Prostate gland (tissue), 2 donors: Measurements from ENCODE around the gene KRT2. TPM values are rescaled to one million over a fixed set of nuclear protein-coding genes. Genes with fewer than 3 reads are reported as not detected.
"Not testable (repeated sequence)": the region's sequence is repeated elsewhere in the genome, so short reads cannot be mapped to it uniquely, and the experiment has no call there.

Source experiments
- DNase-seq: peaks from one replicate; pipeline ENCODE4 v3.0.0-alpha.2; 2019; ENCODE audit warnings: low spot score
- H3K27ac ChIP-seq, 2 donors: fragments of 200-600 bp; sonication (generic); 2 replicates each; pipeline ENCODE4 v1.5.1; 2017 to 2019
- H3K27me3 ChIP-seq: fragments of 200-600 bp; sonication (generic); replicated peaks from 2 replicates; pipeline ENCODE4 v1.5.1; 2019; ENCODE audit not compliant: insufficient read depth
- H3K36me3 ChIP-seq, 2 donors: fragments of 200-600 bp; sonication (generic); 1 replicate in 1 of 2; 2 replicates in 1 of 2; pipeline versions ENCODE4 v1.5.1 to v1.8.1; 2017 to 2019
- H3K4me1 ChIP-seq: fragments of 200-600 bp; sonication (generic); replicated peaks from 2 replicates; pipeline ENCODE4 v1.5.1; 2019
- H3K4me3 ChIP-seq, 2 donors: fragments of 200-600 bp; sonication (generic); 2 replicates each; pipeline ENCODE4 v1.5.1; 2017 to 2019
- H3K9me3 ChIP-seq: fragments of 200-600 bp; sonication (generic); 2 replicates; pipeline ENCODE4 v1.5.1; 2017
- POLR2A ChIP-seq: fragments of 450-650 bp; IDR thresholded peaks from one replicate; pipeline ENCODE4 v1.6.1; 2016; ENCODE audit warnings: antibody characterized with exemption, mild to moderate bottlenecking
- POLR2AphosphoS5 ChIP-seq: sonication (generic); formaldehyde crosslinking; IDR thresholded peaks from one replicate; pipeline ENCODE4 v1.6.1; 2017; ENCODE audit warnings: antibody characterized with exemption
- WGBS: methylation state at CpG from one replicate; pipeline ENCODE4 v1.1.5; 2018; 5-methylcytosine and 5-hydroxymethylcytosine counted together
- intact Hi-C: fragments of 100-400 bp; cut with DNase I; formaldehyde crosslinking; loops from one replicate; pipeline ENCODE4 v1.14.2; 2022
- total RNA-seq, 2 donors: library from RNA; depleted of rRNA; stranded (reverse); fragments of >200 nt; gene quantifications; one replicate each; pipeline ENCODE4 v1.1.0, GENCODE V29; 2016
- TF ChIP-seq, protein P1 (sequence below), 4 experiments: fragments of 200-600 bp in 2 of 4; fragments of 450-650 bp in 2 of 4; sonication (generic) in 2 of 4; IDR thresholded peaks; 1 replicate in 3 of 4; 2 replicates in 1 of 4; pipeline ENCODE4 v1.5.1; 2016 to 2019; ENCODE audit warnings: antibody characterized with exemption in 4 of 4, mild to moderate bottlenecking in 2 of 4, moderate library complexity in 2 of 4

KRT2 gene
- total RNA-seq, 2 donors from 2014 or later, result 0.41 to 5.1 TPM

DNA sequence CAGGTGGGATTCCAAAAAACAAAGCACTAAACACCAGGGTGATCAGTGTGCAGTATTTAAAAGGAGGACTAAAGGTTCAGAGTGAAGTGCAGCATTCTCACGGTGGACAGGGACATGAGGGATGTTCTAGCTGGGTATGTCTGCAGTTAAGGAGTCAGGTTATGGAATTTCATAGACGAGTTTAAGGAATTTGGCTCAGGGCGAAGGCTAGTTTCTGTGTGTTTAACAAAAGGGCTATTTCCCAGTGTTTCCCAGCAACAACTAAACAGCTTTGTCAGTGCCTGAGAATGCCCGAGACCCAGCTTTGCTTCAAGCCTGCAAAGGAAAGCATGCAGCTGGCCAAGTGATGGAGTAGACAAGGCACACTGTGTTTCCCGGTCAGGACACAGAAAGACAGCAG, 21.2 kb upstream of the KRT2 start:
- no peak for DNase-seq
- WGBS, result 53% methylated on average over 5 of the region's 5 CpGs
- no peaks in the 10 kb centered on the region for H3K9me3 ChIP-seq

DNA sequence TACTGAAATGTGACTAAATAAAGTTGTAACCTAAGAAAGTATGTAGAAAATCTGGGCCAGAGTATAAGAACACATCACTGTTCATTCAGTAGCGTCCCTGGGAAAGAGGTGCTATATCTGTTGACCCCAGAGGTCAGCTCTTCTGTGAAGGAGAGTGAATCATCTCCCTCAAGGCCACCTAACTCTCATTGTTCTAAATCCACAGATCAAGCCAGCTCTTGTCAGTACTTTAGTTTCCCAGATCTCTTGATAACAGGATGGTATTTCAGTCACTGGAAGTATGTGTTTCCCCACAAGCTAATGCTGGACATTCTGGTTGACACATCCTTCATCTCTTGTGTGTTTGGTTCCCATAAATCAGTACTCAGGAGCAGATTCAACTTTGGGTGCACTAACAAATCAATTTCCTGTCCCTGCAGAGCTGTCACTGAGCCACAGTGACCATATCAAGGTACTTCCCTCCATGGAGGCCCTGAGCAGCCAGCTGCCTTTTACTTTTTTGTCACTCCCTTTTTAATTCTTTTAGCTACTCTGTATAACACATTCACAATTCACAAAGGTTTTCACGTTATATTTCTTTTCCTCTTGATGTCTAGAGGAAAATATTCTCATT, 20.4 kb upstream of the KRT2 start:
- intact Hi-C loops, result no loop called here
- H3K36me3 ChIP-seq, result no peaks in the 10 kb centered on the region
- H3K27ac ChIP-seq, result no peak overlapping the region
- no peaks in the 10 kb centered on the region for H3K27me3 ChIP-seq
- H3K4me3 ChIP-seq, result no peak overlapping the region
- TF ChIP-seq POLR2AphosphoS5 (no peak), POLR2A (no peak)
- TF ChIP-seq, protein P1, sequence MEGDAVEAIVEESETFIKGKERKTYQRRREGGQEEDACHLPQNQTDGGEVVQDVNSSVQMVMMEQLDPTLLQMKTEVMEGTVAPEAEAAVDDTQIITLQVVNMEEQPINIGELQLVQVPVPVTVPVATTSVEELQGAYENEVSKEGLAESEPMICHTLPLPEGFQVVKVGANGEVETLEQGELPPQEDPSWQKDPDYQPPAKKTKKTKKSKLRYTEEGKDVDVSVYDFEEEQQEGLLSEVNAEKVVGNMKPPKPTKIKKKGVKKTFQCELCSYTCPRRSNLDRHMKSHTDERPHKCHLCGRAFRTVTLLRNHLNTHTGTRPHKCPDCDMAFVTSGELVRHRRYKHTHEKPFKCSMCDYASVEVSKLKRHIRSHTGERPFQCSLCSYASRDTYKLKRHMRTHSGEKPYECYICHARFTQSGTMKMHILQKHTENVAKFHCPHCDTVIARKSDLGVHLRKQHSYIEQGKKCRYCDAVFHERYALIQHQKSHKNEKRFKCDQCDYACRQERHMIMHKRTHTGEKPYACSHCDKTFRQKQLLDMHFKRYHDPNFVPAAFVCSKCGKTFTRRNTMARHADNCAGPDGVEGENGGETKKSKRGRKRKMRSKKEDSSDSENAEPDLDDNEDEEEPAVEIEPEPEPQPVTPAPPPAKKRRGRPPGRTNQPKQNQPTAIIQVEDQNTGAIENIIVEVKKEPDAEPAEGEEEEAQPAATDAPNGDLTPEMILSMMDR (IDR thresholded peaks at IDR 0.05), result no peak
- H3K9me3 ChIP-seq, result no peaks in the 10 kb centered on the region
- H3K4me1 ChIP-seq, result no peaks in the 10 kb centered on the region
- 52% methylated on average over 2 of the region's 2 CpGs for WGBS
- no peak for DNase-seq

More for the DNA sequence above, 21.2 kb upstream of the KRT2 start:
- Histone ChIP-seq H3K27ac (no peak overlapping the region), H3K4me3 (no peak overlapping the region), H3K27me3 (no peaks in the 10 kb centered on the region), H3K4me1 (no peaks in the 10 kb centered on the region), H3K36me3 (no peaks in the 10 kb centered on the region)
- intact Hi-C loops, result no loop called here
- TF ChIP-seq, protein P1 (IDR thresholded peaks at IDR 0.05), result no peak
- TF ChIP-seq POLR2AphosphoS5, result no peak
- no peak for TF ChIP-seq POLR2A

DNA sequence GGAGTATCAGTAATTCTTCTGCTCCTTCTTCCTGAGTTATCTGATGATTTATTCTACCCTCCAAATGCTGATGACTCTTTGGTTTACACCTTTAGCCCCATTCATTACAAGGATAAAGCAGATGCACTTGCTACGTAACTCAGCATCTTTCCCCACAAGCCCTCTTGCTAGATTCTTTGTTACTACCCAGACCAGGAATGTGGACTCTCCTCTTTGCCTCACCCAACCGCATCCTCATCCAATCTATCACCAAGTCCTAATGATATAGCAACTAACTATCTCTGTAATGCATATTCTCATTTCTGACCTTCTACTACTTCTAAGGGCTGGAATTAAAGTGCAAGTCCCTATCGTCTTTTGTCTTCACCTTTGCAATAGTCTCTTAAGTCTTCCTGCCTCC, 18.9 kb upstream of the KRT2 start:
- H3K36me3 ChIP-seq, result no peaks in the 10 kb centered on the region
- DNase-seq, result no peak
- H3K27me3 ChIP-seq, result no peaks in the 10 kb centered on the region
- TF ChIP-seq POLR2A (no peak), POLR2AphosphoS5 (no peak)
- TF ChIP-seq, protein P1 (IDR thresholded peaks at IDR 0.05), result no peak
- no peak overlapping the region for H3K4me3 ChIP-seq
- H3K4me1 ChIP-seq, result no peaks in the 10 kb centered on the region
- intact Hi-C loops, result no loop called here
- 92% methylated on average over 3 of the region's 3 CpGs for WGBS
- H3K27ac ChIP-seq, result no peak overlapping the region
- H3K9me3 ChIP-seq, result no peaks in the 10 kb centered on the region

DNA sequence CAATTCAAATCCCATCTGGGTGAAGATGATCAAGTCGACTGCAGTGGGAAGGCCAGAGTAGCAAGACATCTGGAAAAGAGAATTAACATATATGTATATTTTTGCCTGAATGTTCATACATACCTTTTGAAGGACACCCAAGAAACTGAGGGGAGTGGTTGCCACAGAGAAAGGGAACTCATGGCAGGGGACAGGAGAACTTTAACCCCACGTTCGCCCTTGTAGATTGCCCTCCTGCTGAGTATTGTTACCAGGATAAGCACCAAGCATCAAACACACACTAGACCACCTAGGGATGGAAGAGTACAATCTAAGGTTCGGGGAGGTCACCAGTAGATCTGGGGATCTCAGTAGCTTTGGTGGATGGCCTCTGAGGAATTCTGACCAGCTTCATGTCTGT, 18.5 kb upstream of the KRT2 start:
- intact Hi-C loops, result no loop called here
- 97% methylated on average over 4 of the region's 4 CpGs for WGBS
- Histone ChIP-seq H3K27me3 (no peaks in the 10 kb centered on the region), H3K27ac (no peak overlapping the region), H3K9me3 (no peaks in the 10 kb centered on the region), H3K36me3 (no peaks in the 10 kb centered on the region), H3K4me3 (no peak overlapping the region), H3K4me1 (no peaks in the 10 kb centered on the region)
- TF ChIP-seq POLR2A (no peak), POLR2AphosphoS5 (no peak)
- TF ChIP-seq, protein P1 (IDR thresholded peaks at IDR 0.05), result no peak
- DNase-seq, result no peak

DNA sequence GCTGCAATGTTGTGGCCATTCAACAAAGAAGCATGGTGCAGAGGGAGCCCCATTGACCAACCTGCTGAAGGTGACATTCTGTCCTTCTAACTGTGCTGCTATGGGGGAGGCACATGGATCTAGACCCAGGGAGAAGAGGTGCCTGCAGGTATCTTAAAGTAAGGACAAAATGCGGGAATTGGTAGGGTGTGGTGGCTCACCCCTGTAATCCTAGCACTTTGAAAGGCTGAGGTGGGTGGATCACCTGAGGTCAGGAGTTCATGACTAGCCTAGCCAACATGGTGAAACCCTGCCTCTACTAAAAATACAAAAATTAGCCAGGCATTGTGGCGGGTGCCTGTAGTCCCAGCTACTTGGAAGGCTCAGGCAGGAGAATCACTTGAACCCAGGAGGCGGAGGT, 17.9 kb upstream of the KRT2 start:
- H3K36me3 ChIP-seq, H3K4me3 ChIP-seq, intact Hi-C loops, H3K4me1 ChIP-seq, DNase-seq, H3K27me3 ChIP-seq, H3K9me3 ChIP-seq, H3K27ac ChIP-seq: not testable (repeated sequence)
- WGBS, result 98% methylated on average over 3 of the region's 3 CpGs
